GM12878 (cell line): ENCODE results near the gene PRR5. TPM values are rescaled to one million over a fixed set of nuclear protein-coding genes. Genes with fewer than 3 reads are reported as not detected.

Experiments
- ATAC-seq: fragments of 200-7000 bp; cut with Tn5 transposase; 3 replicates; pipeline ENCODE4 v1.9.1; 2020; ENCODE audit warnings: mild to moderate bottlenecking, moderate library complexity
- BruUV-seq: library from RNA; stranded (reverse); fragments of 400-500 nt; replicated peaks from 2 replicates; lab custom pipeline; 2021; lab: Mats Ljungman, UMichigan
- CTCF ChIA-PET: fragments of 300-600 bp; sonication (Branson Sonifier 250); formaldehyde crosslinking; extraction: SDS; loops from one replicate; lab custom pipeline; 2021; ENCODE audit warnings: inconsistent platforms; lab: Yijun Ruan, JAX
- POLR2A ChIA-PET: fragments of 350-600 bp; formaldehyde crosslinking; extraction: SDS; loops from one replicate; lab custom pipeline; 2021; ENCODE audit warnings: inconsistent platforms; lab: Charles Lee
- RAD21 ChIA-PET: fragments of 300-600 bp; sonication (Branson Sonifier 250); formaldehyde crosslinking; loops from one replicate; lab custom pipeline; 2023; ENCODE audit warnings: antibody characterized with exemption; ENCODE audit not compliant: unreplicated experiment; lab: Charles Lee
- SMC1A ChIA-PET: fragments of 300-600 bp; sonication (Branson Sonifier 250); formaldehyde crosslinking; loops from one replicate; lab custom pipeline; 2023; ENCODE audit not compliant: unreplicated experiment, uncharacterized antibody; lab: Charles Lee
- DNase-seq: peaks from one replicate; pipeline ENCODE4 v3.0.0-alpha.2; 2011; ENCODE audit warnings: low read depth, low spot score
- FAIRE-seq: peaks from 3 replicates; lab custom pipeline; 2011; peaks lifted over from hg19 to GRCh38; lab: Jason Lieb, UNC
- H2AFZ ChIP-seq: 2 replicates; pipeline ENCODE4 v1.6.0; 2011; ENCODE audit warnings: low read depth, low read length, control low read depth; ENCODE audit not compliant: control insufficient read depth
- H3K27ac ChIP-seq: 2 replicates; pipeline ENCODE4 v1.5.1; 2011; ENCODE audit warnings: control low read depth; ENCODE audit not compliant: control insufficient read depth, insufficient read depth
- H3K27me3 ChIP-seq, 2 experiments: replicated peaks in 1 of 2; 2 replicates each; pipeline versions ENCODE4 v1.6.0 to v1.6.1; 2011; ENCODE audit warnings: low read length in 1 of 2; ENCODE audit not compliant: control insufficient read depth in 2 of 2, insufficient read depth in 2 of 2
- H3K36me3 ChIP-seq, 2 experiments: 2 replicates each; pipeline ENCODE4 v1.5.1; 2011; ENCODE audit warnings: low read length in 1 of 2; ENCODE audit not compliant: control insufficient read depth in 2 of 2, insufficient read depth in 2 of 2
- H3K4me1 ChIP-seq: 2 replicates; pipeline ENCODE4 v1.6.1; 2011; ENCODE audit warnings: mild to moderate bottlenecking, low read length, moderate library complexity, mixed read lengths; ENCODE audit not compliant: control insufficient read depth, insufficient read depth
- H3K4me2 ChIP-seq: 2 replicates; pipeline ENCODE4 v1.6.0; 2011; ENCODE audit warnings: control low read depth; ENCODE audit not compliant: control insufficient read depth, insufficient read depth
- H3K4me3 ChIP-seq: fragments of 200-600 bp; sonication (generic); 2 replicates; pipeline ENCODE4 v1.5.1; 2016
- H3K79me2 ChIP-seq: 2 replicates; pipeline ENCODE4 v1.6.0; 2011; ENCODE audit warnings: low read length; ENCODE audit not compliant: control insufficient read depth, insufficient read depth
- H3K9ac ChIP-seq: 2 replicates; pipeline ENCODE4 v1.8.0; 2011; ENCODE audit warnings: low read length, control low read depth, mixed read lengths; ENCODE audit not compliant: control insufficient read depth, insufficient read depth
- H3K9me3 ChIP-seq: replicated peaks from 3 replicates; pipeline ENCODE4 v1.5.1; 2011; ENCODE audit warnings: mild to moderate bottlenecking, low read length; ENCODE audit not compliant: control insufficient read depth, insufficient read depth
- H4K20me1 ChIP-seq: 2 replicates; pipeline ENCODE4 v1.6.0; 2011; ENCODE audit not compliant: control insufficient read depth, insufficient read depth
- HCFC1 ChIP-seq: fragments of 150-350 bp; IDR thresholded peaks from 2 replicates; pipeline ENCODE4 v1.6.1; 2014; ENCODE audit warnings: low read length
- JUNB ChIP-seq: IDR thresholded peaks from 2 replicates; pipeline ENCODE4 v1.6.1; 2016; ENCODE audit warnings: antibody characterized with exemption, mild to moderate bottlenecking
- KLF5 ChIP-seq: fragments of 450-650 bp; IDR thresholded peaks from 2 replicates; pipeline ENCODE4 v1.6.1; 2014; ENCODE audit warnings: mild to moderate bottlenecking; ENCODE audit not compliant: partially characterized antibody
- MYC ChIP-seq: IDR thresholded peaks from 2 replicates; pipeline ENCODE4 v1.6.1; 2011; ENCODE audit warnings: mild to moderate bottlenecking, low read length, moderate library complexity, inconsistent platforms; ENCODE audit not compliant: insufficient read depth, insufficient replicate concordance, insufficient read length, severe bottlenecking
- NR2C2 ChIP-seq: IDR thresholded peaks from 2 replicates; pipeline ENCODE4 v1.6.1; 2011; ENCODE audit warnings: borderline replicate concordance, low read depth; ENCODE audit not compliant: control insufficient read depth, insufficient read length
- TCF12 ChIP-seq: IDR thresholded peaks from 2 replicates; pipeline ENCODE4 v1.6.1; 2011; ENCODE audit warnings: low read depth, mild to moderate bottlenecking, low read length
- ZBTB4 ChIP-seq: fragments of 450-650 bp; formaldehyde crosslinking; IDR thresholded peaks from 2 replicates; pipeline ENCODE4 v1.4.0; 2022; ENCODE audit warnings: mild to moderate bottlenecking, moderate library complexity
- ZBTB40 ChIP-seq: fragments of 450-650 bp; IDR thresholded peaks from 2 replicates; pipeline ENCODE4 v1.6.1; 2016; ENCODE audit warnings: mild to moderate bottlenecking, moderate library complexity, borderline replicate concordance
- ZNF207 ChIP-seq: fragments of 450-650 bp; IDR thresholded peaks from 2 replicates; pipeline ENCODE4 v1.6.1; 2014; ENCODE audit warnings: antibody characterized with exemption, mild to moderate bottlenecking, borderline replicate concordance
- WGBS: methylation state at CpG from one replicate; pipeline ENCODE4 v1.1.6; 2016; ENCODE audit warnings: low lambda C conversion rate; ENCODE audit not compliant: insufficient replicate concordance, insufficient coverage; ENCODE audit errors: missing lambda C conversion rate; 5-methylcytosine and 5-hydroxymethylcytosine counted together
- in situ Hi-C: fragments of 300-500 bp; cut with MboI; formaldehyde crosslinking; loops from 9 replicates; pipeline ENCODE4 v1.14.3; 2018; ENCODE audit warnings: mixed read lengths
- intact Hi-C: fragments of 100-400 bp; cut with micrococcal nuclease; formaldehyde crosslinking; loops from one replicate; pipeline ENCODE4 v1.14.2; 2022; ENCODE audit not compliant: unreplicated experiment
- polyA plus RNA-seq, 11 experiments: library from polyadenylated mRNA; depleted of rRNA in 4 of 11; unstranded in 6 of 11; stranded (reverse) in 5 of 11; fragments of >200 nt; fragmentation: Nextera tagmentation in 4 of 11; fragmentation: Illumina TruSeq in 1 of 11; extraction: Ambion mirVana in 4 of 11; extraction: Trizol in 1 of 11; gene quantifications; 1 replicate in 1 of 11; 2 replicates in 10 of 11; pipeline versions ENCODE4 v1.2.1 to v1.2.3, GENCODE V29; 2011 to 2016; ENCODE audit warnings: inconsistent platforms in 2 of 11, missing spikeins in 2 of 11, low read depth in 1 of 11
- total RNA-seq, 4 experiments: library from RNA; depleted of rRNA in 3 of 4; stranded (reverse); fragments of >200 nt in 3 of 4; fragmentation: Illumina TruSeq in 1 of 4; extraction: Trizol in 1 of 4; gene quantifications; 2 replicates each; pipeline versions ENCODE4 v1.2.1 to v1.2.3, GENCODE V29; 2013 to 2021
- TF ChIP-seq, protein P1 (sequence below): fragments of 450-650 bp; IDR thresholded peaks from 2 replicates; pipeline ENCODE4 v1.6.1; 2018; ENCODE audit warnings: mild to moderate bottlenecking, low read depth, moderate library complexity; ENCODE audit not compliant: partially characterized antibody

PRR5 gene
- total and polyA plus RNA-seq, 10 of the 15 experiments (the other 5 are each of a cell fraction or from before 2014, with no cell fraction given): 0.03 to 9.4 (median 1.5) TPM

DNA sequence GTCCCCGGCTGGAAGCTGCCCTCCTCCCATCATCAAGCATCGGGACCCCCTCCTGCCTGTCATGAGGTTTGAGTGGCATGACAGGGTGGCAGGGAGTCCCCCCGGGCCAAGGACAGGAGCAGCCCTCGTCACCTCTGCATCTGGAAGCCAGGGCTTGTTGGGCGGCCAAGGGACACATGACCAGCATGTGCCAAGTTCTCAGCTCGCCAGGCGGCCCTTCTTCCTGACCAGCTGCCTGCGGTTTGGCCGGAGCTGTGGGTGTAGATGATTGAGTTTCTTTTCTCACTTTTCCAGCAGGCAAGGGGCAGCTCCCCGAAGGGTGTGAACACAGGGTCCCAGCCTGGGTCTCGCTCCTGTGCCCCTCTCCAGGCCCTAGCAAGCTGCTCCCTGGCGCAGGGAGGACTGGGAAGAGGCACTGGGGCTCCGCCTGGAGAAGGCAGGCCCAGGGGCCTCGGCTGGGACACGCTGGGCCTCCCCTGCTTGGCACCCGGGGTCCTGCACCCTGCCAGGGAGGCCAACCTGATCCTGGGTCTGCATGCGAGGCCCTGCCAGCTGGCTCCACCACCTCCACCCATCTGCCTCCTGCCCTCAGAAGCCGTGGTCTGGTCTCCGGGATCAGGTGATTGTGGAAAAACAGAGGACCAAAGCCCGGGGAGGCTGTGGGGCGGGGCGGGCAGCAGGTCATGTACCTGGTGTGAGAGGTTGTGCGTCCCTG lies 63.7 kb downstream of the PRR5 start:
- WGBS: 24% methylated on average over 23 of the region's 23 CpGs
- FAIRE-seq: no peak
- no peaks in the 10 kb centered on the region for H3K36me3 ChIP-seq
- ChIA-PET RAD21 (no interaction called here), POLR2A (no interaction called here), CTCF (interaction anchor here (1.2 kb wide), 1 partner anchor 9 kb away, joined by 4 read pairs; no protein-coding TSS in a partner anchor)
- intact Hi-C loops (no loop called here), in situ Hi-C loops (no loop called here)
- no peaks in the 10 kb centered on the region; a peak in 1 of 4 replicates for H3K27me3 ChIP-seq
- no peak overlapping the region for H3K27ac ChIP-seq
- no peak for DNase-seq
- no peak overlapping the region for H3K4me3 ChIP-seq
- BruUV-seq: no TSS peak
- H3K79me2 ChIP-seq: no peaks in the 10 kb centered on the region
- no peak overlapping the region for H2AFZ ChIP-seq
- no peaks in the 10 kb centered on the region for H3K9me3 ChIP-seq
- H3K4me1 ChIP-seq: no peaks in the 10 kb centered on the region
- ATAC-seq: no peak
- TF ChIP-seq MYC (no peak), ZNF207 (no peak), HCFC1 (no peak), ZBTB4 (no peak), KLF5 (no peak), TCF12 (no peak), ZBTB40 (no peak), NR2C2 (no peak), JUNB (no peak)
- TF ChIP-seq, protein P1, sequence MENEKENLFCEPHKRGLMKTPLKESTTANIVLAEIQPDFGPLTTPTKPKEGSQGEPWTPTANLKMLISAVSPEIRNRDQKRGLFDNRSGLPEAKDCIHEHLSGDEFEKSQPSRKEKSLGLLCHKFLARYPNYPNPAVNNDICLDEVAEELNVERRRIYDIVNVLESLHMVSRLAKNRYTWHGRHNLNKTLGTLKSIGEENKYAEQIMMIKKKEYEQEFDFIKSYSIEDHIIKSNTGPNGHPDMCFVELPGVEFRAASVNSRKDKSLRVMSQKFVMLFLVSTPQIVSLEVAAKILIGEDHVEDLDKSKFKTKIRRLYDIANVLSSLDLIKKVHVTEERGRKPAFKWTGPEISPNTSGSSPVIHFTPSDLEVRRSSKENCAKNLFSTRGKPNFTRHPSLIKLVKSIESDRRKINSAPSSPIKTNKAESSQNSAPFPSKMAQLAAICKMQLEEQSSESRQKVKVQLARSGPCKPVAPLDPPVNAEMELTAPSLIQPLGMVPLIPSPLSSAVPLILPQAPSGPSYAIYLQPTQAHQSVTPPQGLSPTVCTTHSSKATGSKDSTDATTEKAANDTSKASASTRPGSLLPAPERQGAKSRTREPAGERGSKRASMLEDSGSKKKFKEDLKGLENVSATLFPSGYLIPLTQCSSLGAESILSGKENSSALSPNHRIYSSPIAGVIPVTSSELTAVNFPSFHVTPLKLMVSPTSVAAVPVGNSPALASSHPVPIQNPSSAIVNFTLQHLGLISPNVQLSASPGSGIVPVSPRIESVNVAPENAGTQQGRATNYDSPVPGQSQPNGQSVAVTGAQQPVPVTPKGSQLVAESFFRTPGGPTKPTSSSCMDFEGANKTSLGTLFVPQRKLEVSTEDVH: no peak
- TF ChIP-seq, all 136 proteins: peak for 0
- no peaks in the 10 kb centered on the region for H4K20me1 ChIP-seq
- H3K9ac ChIP-seq: no peak overlapping the region
- no peak overlapping the region for H3K4me2 ChIP-seq
- SMC1A ChIA-PET: no interaction called here
